NAMALWA (cell line): ENCODE measurements around the gene PHF8.
A peak's percentile ranks its signal among the peaks of the same experiment; 100 is the strongest.

ENCODE experiments used
- DNase-seq: peaks from one replicate; pipeline ENCODE4 v3.0.0-alpha.2; 2015; ENCODE audit warnings: low spot score

PHF8 gene

DNA sequence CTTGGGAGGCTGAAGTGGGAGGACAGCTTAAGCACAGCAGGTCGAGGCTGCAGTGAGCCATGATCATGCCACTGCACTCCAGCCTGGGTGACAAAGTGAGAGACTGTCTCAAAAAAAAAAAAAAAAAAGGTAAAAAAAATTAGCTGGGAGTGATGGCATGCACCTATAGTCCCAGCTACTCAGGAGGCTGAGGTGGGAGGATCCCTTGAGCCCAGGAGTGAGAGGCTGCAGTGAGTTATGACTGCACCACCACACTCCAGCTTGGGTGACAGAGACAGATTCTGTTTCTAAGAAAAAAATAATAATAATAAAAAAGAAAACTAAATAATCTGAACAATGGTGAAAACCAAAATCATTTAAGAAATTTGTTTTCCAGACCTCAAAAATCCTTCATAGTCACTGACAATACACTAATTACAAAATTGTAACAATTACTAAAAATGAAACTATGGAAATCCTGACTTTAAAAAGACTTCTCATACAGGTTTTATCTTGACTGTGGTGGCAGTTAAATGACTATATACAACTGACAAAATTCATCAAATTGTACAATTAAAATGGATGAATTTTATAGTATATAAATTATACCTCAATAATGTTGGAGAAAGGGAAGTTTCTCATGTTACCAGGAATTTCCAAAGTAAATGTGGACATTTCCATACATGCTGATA lies 31.3 kb downstream of the PHF8 start:
- no peak for DNase-seq

DNA sequence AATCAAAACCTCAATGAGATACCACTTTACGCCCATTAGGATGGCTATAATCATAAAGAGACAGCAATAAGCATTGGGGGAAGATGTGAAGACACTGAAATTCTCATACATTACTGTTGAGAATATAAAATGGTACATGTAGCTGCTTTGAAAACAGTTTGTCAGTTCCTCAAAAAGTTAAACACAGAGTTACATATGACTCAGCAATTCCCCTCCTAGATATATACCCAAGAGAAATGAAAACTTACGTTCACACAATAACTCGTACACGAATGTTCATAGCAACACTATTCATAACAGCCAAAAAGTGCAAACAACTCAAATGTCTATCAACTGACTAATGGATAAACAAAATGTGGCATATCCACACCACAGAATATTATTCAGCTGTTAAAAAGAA lies 36.6 kb downstream of the PHF8 start:
- no peak for DNase-seq

- no peak for DNase-seq
Measured at GRCh38 chrX:53997724-53998123, 46.5 kb downstream of the PHF8 start.

DNA sequence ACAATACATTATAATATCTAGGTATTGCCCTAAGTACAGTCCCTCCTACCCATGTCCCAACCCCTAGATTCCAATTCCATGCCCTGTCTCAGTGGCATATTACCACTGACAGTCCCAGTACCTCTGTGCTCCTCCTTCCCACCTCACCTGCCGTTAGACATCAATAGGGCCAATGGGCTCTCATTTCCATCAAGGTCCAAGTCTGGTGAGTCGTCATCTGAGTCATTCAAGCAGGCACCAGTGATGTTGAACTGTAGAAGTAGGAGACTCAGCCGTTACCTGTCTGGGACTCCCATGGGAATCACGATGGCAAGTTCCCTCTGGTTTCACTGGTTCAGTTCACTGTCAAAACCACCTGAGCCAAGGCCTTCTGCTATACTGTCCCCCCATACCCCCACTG lies 51.7 kb downstream of the PHF8 start:
- no peak for DNase-seq

GRCh38 chrX:53990171-53990570 lies 54.1 kb downstream of the PHF8 start:
- no peak for DNase-seq

- DNase-seq = no peak
Measured at GRCh38 chrX:53984895-53985294, 59.4 kb downstream of the PHF8 start.

- no peak for DNase-seq
Measured at GRCh38 chrX:53974529-53974928, 69.7 kb downstream of the PHF8 start.

DNA sequence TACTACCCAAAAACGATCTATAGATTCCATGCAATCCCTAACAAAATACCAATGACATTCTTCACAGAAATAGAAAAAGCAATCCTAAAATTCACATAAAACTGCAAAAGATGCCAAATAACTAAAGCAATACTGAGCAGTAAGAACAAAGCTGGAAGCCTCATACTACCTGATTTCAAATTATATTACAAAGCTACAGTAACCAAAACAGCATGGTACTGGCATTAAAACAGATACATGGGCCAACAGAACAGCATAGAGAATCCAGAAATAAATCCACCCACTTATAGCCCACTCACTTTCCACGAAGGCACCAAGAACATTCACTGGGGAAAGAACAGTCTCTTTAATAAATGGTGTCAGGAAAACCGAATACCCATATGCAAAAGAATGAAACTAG lies 74.7 kb downstream of the PHF8 start:
- no peak for DNase-seq

- DNase-seq = no peak
Measured at GRCh38 chrX:53950130-53950733, 94.0 kb downstream of the PHF8 start.

DNA sequence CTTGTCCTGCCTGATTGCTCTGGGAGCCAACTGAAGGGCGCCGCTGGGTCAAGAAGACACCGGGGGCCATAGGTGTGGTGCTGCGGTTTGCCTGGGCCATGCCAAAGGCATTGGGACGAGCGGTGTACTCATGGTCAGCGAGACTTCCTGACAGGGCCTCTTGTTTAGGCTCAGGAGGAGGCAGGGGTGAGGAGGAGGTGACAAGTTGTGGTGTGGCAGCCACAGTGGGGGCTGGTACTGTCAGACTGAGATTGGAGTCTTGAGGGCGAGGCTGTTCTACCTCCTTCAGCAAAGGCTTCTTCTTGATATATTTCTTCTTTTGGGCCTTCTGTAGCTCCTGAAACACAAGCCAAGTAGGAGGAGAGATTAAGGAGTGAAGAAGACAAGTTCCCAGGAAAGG lies 104.1 kb downstream of the PHF8 start:
- no peak for DNase-seq

DNA sequence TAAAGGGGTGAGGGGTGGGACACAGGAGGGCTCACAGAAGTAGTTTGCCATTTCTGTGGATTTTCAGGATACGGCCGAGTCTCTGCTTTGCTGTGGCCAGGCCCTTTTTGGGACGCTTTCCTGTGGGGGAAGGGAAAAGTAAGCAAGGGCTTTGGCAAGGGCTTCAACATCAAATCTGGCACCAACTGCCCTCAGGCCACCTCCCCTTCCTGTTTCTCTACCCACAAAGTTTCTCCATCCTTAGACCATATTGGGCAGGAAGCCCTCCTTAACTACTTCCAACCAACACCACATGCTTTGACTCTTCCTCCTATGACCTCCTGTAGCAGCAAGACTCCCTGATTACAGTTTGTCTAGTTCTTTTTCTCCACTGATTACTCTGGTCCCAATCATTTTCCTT lies 105.1 kb downstream of the PHF8 start:
- no peak for DNase-seq

GRCh38 chrX:53930515-53931380 lies 113.5 kb downstream of the PHF8 start:
- DNase-seq = peak; percentile 1

- DNase-seq = no peak
Measured at GRCh38 chrX:53926030-53926429, 118.2 kb downstream of the PHF8 start.

DNA sequence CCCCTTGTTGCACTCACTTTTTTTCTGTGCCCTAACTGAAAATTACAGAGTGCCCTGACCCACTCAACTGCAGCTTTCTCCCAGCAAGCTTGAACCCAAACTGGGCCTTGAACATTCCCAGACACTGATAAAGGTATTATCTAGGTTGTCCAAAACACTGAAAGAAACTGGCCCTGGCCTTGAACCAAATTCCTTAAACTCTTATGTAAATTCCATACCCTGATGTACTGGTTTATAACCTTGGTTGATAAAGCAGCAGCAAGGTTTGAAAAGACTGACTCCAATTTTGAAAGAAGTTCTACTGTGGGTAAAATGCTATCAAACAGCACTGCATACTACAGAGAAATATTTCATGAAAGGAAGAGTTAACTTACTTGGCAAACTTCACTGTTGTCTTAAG lies 125.6 kb downstream of the PHF8 start:
- no peak for DNase-seq

DNA sequence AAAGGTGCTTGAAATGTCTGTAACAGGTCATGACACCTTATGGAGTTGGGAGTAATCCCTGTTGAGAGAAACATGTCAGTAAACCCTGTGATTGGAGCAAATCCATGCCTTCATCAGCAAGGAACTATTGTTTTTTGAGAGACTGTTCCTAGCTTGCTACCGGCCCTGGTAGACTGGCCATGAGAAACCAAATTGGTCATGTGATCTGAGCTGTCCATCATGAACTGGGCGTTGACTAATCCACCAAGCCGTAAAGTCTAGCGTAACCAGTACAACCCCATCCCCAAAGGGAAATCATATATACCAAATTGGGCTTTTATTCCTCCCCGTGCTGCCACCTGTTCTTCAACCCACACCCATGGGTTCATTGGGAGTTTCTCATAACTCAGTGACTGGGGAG lies 143.7 kb downstream of the PHF8 start:
- DNase-seq = no peak

DNA sequence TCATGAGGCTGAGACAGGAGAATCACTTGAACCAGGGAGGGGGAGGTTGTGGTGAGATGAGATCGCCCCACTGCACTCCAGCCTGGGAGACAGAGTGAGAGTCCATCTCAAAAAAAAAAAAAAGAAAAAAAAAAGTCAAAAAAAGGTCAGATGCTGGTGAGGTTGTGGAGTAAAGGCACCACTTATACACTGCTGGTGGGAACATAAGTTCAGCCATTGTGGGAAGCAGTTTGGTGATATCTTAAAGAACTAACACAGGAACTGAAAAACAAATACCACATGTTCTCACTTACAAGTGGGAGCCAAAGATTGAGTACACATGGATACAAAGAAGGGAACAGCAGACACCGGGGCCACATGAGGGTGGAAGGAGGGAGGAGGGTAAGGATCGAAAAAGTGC lies 149.0 kb downstream of the PHF8 start:
- no peak for DNase-seq
